Spleen (tissue), 11 donors: ENCODE data around the gene TMEM108. TPM values are rescaled to one million over a fixed set of nuclear protein-coding genes. Genes with fewer than 3 reads are reported as not detected.

ENCODE experiments used
- DNase-seq: peaks from one replicate; pipeline ENCODE4 v3.0.0-alpha.2; 2020
- H3K27ac ChIP-seq, 8 donors: fragments of 200-600 bp; sonication (generic) in 7 of 8; 1 replicate in 4 of 8; 2 replicates in 4 of 8; pipeline versions ENCODE4 v1.5.0 to v1.8.0; 2016 to 2021; ENCODE audit warnings: inconsistent platforms in 4 of 8, mild to moderate bottlenecking in 4 of 8, moderate library complexity in 1 of 8
- H3K27me3 ChIP-seq, 7 donors: fragments of 200-600 bp; sonication (generic) in 6 of 7; replicated peaks in 1 of 7; 1 replicate in 4 of 7; 2 replicates in 3 of 7; pipeline versions ENCODE4 v1.5.0 to v1.8.0; 2016 to 2021; ENCODE audit warnings: inconsistent platforms in 3 of 7, mild to moderate bottlenecking in 1 of 7
- H3K36me3 ChIP-seq, 6 donors: fragments of 200-600 bp; sonication (generic) in 5 of 6; 1 replicate in 4 of 6; 2 replicates in 2 of 6; pipeline versions ENCODE4 v1.5.0 to v1.8.0; 2016 to 2021; ENCODE audit warnings: inconsistent platforms in 2 of 6
- H3K4me1 ChIP-seq, 6 donors: fragments of 200-600 bp; sonication (generic) in 5 of 6; 1 replicate in 3 of 6; 2 replicates in 3 of 6; pipeline versions ENCODE4 v1.5.0 to v1.8.0; 2016 to 2021; ENCODE audit warnings: inconsistent platforms in 3 of 6
- H3K4me3 ChIP-seq, 8 donors: fragments of 200-600 bp; sonication (generic) in 7 of 8; 1 replicate in 4 of 8; 2 replicates in 4 of 8; pipeline versions ENCODE4 v1.5.0 to v1.8.0; 2016 to 2021; ENCODE audit warnings: inconsistent platforms in 4 of 8, mild to moderate bottlenecking in 4 of 8, moderate library complexity in 2 of 8
- H3K9me3 ChIP-seq, 8 donors: fragments of 200-600 bp; sonication (generic) in 7 of 8; 1 replicate in 4 of 8; 2 replicates in 4 of 8; pipeline versions ENCODE4 v1.5.0 to v1.8.0; 2016 to 2021; ENCODE audit warnings: inconsistent platforms in 4 of 8
- POLR2A ChIP-seq, 3 donors: fragments of 450-650 bp; IDR thresholded peaks; one replicate each; pipeline ENCODE4 v1.5.1; 2017; ENCODE audit warnings: antibody characterized with exemption in 3 of 3, mild to moderate bottlenecking in 1 of 3
- POLR2AphosphoS5 ChIP-seq, 3 donors: sonication (generic); formaldehyde crosslinking; IDR thresholded peaks; one replicate each; pipeline ENCODE4 v1.5.1; 2017; ENCODE audit warnings: antibody characterized with exemption in 3 of 3
- WGBS, 5 donors: extraction: QIAGEN DNeasy Blood & Tissue Kit in 3 of 5; methylation state at CpG; one replicate each; pipeline versions ENCODE4 v1.1.5 to v1.1.7; 2013 to 2018; 5-methylcytosine and 5-hydroxymethylcytosine counted together
- intact Hi-C: fragments of 100-400 bp; cut with DNase I; formaldehyde crosslinking; loops from one replicate; pipeline ENCODE4 v1.15.0; 2023; ENCODE audit warnings: low total_unique reads
- polyA plus RNA-seq, 3 donors: library from polyadenylated mRNA; stranded (reverse); fragments of 200-250 nt; gene quantifications; one replicate each; pipeline ENCODE4 v1.2.1, GENCODE V29; 2013
- total RNA-seq, 7 donors: library from RNA; depleted of rRNA in 3 of 7; stranded (reverse); fragments of >200 nt in 3 of 7; fragmentation: NEBNext Ultra II Directional in 4 of 7; extraction: Animal tissue kit (Norgen Biotek cat#: 25700) in 4 of 7; gene quantifications; one replicate each; pipeline versions ENCODE4 v1.1.0 to v1.2.1, GENCODE V29; 2016 to 2021
- TF ChIP-seq, protein P1 (sequence below), 11 experiments: fragments of 200-600 bp in 7 of 11; fragments of 450-650 bp in 4 of 11; sonication (generic) in 4 of 11; IDR thresholded peaks in 8 of 11; conservative IDR thresholded peaks in 3 of 11; 1 replicate in 7 of 11; 2 replicates in 4 of 11; pipeline versions ENCODE4 v1.4.0 to v1.8.0; 2016 to 2021; ENCODE audit warnings: antibody characterized with exemption in 11 of 11, inconsistent platforms in 4 of 11, mild to moderate bottlenecking in 1 of 11
- donor health status: healthy with polysubstance abuse.
- donor health status: DM: no; HTN: no; CAD: no; lungs with moderate emphysema.
- donor health status: DM: no; HTN: no; CAD: no.
- donor health status: Bipolar disorder and iron deficiency.
- donor health status: healthy.
- donor health status: DM: no; HTN: no; CAD: no.
- donor health status: DM: yes; HTN: yes; CAD: no.

Gene TMEM108
- total and polyA plus RNA-seq, 10 donors, result 0.20 to 4.0 (median 1.1) TPM

DNA sequence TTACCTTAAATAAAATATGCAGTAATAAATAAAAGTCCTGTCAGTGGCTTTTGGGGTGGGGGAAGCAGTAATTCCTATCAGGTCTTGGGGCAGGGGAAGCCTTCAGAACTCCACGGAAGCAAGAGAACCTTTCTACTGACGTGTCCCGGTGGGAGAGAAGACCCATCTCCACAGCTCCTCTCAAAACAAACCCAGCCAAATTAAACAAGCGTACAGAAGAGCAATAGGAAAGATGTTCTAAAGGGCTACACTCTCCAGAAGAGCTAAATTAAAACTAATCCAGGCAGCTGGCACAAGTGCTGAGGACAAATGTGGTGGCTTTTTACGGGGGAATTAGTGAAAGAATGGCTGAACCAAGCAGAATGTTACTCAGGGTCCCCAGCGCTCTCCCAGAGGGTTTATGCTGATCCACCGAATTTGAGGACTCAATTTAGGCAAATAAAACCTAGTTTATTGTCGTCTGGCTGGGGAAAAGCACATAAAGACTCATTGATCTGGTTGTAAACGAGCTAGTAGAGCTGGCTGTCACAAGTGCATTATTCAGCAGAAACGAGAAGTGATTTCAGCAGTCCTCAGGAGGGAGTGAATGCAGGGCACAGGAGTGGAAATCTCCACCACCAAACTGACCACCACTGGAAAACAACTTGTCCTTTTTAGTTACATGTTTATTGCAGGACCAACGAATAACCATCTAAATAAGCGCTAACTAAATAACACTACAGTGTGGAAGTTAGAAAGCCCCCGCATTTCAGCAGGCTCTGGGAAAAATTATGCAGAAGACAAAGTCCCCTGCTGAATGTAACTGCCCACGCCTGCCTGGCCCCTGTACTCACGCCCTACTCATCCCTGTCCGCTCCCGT, 375.2 kb downstream of the TMEM108 start:
- no peak for DNase-seq
- Histone ChIP-seq H3K27ac (no peak overlapping the region), H3K4me3 (no peak overlapping the region), H3K9me3 (no peaks in the 10 kb centered on the region), H3K4me1 (peaks cover 0 to 11% (median 0%) of the 10 kb centered on the region in 6 donors), H3K36me3 (no peaks in the 10 kb centered on the region), H3K27me3 (peaks cover 0 to 20% (median 0%) of the 10 kb centered on the region in 7 donors)
- 39 to 44% (median 41%) methylated on average over 17 of the region's 17 CpGs for WGBS, 5 donors
- TF ChIP-seq POLR2A (IDR thresholded peaks at IDR 0.05), result no peak
- intact Hi-C loops, result no loop called here

DNA sequence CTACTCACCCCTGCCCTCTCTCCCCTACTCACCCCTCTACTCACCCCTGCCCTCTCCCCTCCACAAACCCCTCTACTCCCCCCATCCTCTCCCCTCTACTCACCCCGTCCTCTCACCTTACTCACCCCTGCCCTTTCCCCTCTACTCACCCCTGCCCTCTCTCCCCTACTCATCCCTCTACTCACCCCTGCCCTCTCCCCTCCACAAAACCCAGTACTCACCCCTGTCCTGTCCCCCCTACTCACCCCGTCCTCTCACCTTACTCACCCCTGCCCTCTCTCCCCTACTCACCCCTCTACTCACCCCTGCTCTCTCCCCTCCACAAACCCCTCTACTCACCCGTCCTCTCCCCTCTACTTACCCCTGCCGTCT, 375.8 kb downstream of the TMEM108 start:
- Histone ChIP-seq H3K36me3 (no peaks in the 10 kb centered on the region), H3K4me3 (no peak overlapping the region), H3K9me3 (no peaks in the 10 kb centered on the region), H3K4me1 (peaks cover 0 to 11% (median 0%) of the 10 kb centered on the region in 6 donors), H3K27me3 (peaks cover 0 to 20% (median 0%) of the 10 kb centered on the region in 7 donors), H3K27ac (no peak overlapping the region)
- TF ChIP-seq POLR2A (IDR thresholded peaks at IDR 0.05) (no peak), POLR2AphosphoS5 (IDR thresholded peaks at IDR 0.05) (no peak)
- TF ChIP-seq, protein P1, sequence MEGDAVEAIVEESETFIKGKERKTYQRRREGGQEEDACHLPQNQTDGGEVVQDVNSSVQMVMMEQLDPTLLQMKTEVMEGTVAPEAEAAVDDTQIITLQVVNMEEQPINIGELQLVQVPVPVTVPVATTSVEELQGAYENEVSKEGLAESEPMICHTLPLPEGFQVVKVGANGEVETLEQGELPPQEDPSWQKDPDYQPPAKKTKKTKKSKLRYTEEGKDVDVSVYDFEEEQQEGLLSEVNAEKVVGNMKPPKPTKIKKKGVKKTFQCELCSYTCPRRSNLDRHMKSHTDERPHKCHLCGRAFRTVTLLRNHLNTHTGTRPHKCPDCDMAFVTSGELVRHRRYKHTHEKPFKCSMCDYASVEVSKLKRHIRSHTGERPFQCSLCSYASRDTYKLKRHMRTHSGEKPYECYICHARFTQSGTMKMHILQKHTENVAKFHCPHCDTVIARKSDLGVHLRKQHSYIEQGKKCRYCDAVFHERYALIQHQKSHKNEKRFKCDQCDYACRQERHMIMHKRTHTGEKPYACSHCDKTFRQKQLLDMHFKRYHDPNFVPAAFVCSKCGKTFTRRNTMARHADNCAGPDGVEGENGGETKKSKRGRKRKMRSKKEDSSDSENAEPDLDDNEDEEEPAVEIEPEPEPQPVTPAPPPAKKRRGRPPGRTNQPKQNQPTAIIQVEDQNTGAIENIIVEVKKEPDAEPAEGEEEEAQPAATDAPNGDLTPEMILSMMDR (IDR thresholded peaks at IDR 0.05 in 8 of 11, conservative IDR thresholded peaks at IDR 0.05 in 3 of 11), result no peak
- DNase-seq, result no peak
- intact Hi-C loops, result no loop called here
- 81 to 95% (median 87%) methylated on average over 4 of the region's 4 CpGs for WGBS, 5 donors

DNA sequence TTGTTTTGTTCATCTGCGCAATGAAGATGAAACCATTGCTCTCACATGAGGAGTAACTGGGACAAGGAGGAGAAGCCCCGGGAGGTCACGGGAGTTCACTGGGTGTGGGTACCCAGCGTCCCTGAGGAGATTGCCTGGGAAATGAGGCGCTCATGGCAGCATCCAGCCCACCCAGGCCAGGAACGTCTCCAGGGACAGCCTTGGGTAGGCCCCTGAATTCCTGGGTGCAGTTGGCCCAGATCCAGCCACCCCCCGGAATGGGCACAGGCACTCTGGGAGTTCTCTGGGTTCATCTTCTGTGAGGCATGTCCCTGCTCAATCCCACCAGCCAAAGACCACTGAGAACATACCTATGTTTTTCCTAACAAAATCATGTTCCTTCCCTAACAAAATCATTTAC, 380.2 kb downstream of the TMEM108 start:
- Histone ChIP-seq H3K4me3 (no peak overlapping the region), H3K4me1 (peaks cover 0 to 6% (median 1%) of the 10 kb centered on the region in 6 donors), H3K27me3 (peaks cover 0 to 19% (median 0%) of the 10 kb centered on the region in 7 donors), H3K9me3 (no peaks in the 10 kb centered on the region), H3K36me3 (no peaks in the 10 kb centered on the region), H3K27ac (no peak overlapping the region)
- intact Hi-C loops, result no loop called here
- TF ChIP-seq, protein P1 (IDR thresholded peaks at IDR 0.05 in 8 of 11, conservative IDR thresholded peaks at IDR 0.05 in 3 of 11), result no peak
- no peak for TF ChIP-seq POLR2AphosphoS5 (IDR thresholded peaks at IDR 0.05)
- TF ChIP-seq POLR2A (IDR thresholded peaks at IDR 0.05), result no peak
- DNase-seq, result no peak
- WGBS, 5 donors, result 74 to 95% (median 81%) methylated on average over 7 of the region's 7 CpGs

DNA sequence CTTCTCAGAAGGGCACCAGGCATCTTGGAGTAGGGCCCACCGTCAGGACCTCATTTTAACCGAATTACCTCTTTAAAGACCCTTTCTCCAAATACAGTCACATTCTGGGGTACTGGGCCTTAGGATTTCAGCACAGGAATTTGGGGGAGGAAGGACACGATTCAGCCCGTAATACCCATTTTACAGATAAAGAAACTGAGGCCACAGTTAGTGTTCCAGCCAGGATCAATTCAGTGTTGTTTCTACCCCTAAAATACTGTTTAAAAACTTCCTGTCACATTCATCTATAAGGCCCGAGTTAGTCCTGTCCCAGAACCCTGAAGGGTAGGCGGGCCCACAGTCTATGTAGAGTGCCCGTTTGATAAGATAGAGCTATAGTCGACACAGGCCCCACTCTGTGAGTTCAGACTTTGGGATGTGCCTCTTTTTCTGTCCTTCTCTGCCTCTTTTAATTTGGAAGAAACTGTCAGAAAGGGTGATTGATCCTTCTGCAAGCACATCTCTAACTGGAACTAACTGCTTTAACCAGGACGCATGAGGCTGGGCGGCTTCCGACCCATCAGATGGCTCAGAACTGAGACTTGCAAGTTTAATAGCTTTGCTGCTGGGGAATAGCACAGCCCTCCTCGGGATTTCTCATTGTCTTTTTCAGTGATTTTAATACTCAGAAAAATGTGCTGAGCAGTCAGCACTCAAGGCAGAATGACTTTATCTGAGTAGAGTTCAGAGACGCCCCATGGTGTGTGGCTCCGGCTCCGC, 381.1 kb downstream of the TMEM108 start:
- H3K36me3 ChIP-seq, result no peaks in the 10 kb centered on the region
- H3K27ac ChIP-seq, result no peak overlapping the region
- peaks cover 0 to 19% (median 0%) of the 10 kb centered on the region in 7 donors for H3K27me3 ChIP-seq
- whole genome bisulfite sequencing, 5 donors, result 88 to 95% (median 89%) methylated on average over 14 to 15 of the region's 15 CpGs
- DNase-seq, result no peak
- H3K4me1 ChIP-seq, result peaks cover 0 to 8% (median 5%) of the 10 kb centered on the region in 6 donors
- no peak overlapping the region for H3K4me3 ChIP-seq
- no peaks in the 10 kb centered on the region for H3K9me3 ChIP-seq
- intact Hi-C loops, result no loop called here
- no peak for TF ChIP-seq POLR2AphosphoS5 (IDR thresholded peaks at IDR 0.05)
- TF ChIP-seq, protein P1 (IDR thresholded peaks at IDR 0.05 in 8 of 11, conservative IDR thresholded peaks at IDR 0.05 in 3 of 11), result no peak
- no peak for TF ChIP-seq POLR2A (IDR thresholded peaks at IDR 0.05)
